HepG2 (cell line): ENCODE measurements around the gene KCNT1.

Experiments used
- EZH2 ChIP-seq: conservative IDR thresholded peaks from 2 replicates; pipeline ENCODE4 v1.6.1; 2012; ENCODE audit warnings: mild to moderate bottlenecking, low read depth, low read length, moderate library complexity
- FOXJ3 ChIP-seq: sonication (generic); formaldehyde crosslinking; IDR thresholded peaks from 2 replicates; pipeline ENCODE4 v1.4.0; 2020; ENCODE audit warnings: missing genetic modification reagents, mild to moderate bottlenecking, borderline replicate concordance
- IRF2 ChIP-seq: IDR thresholded peaks from 2 replicates; pipeline ENCODE4 v1.6.1; 2018; ENCODE audit warnings: missing genetic modification reagents, missing compliant biosample characterization
- POLR2A ChIP-seq, 2 experiments: IDR thresholded peaks; 2 replicates each; pipeline ENCODE4 v1.6.1; 2011; ENCODE audit warnings: low read depth in 2 of 2, low read length in 2 of 2, mild to moderate bottlenecking in 1 of 2, moderate library complexity in 1 of 2; ENCODE audit not compliant: insufficient read depth in 1 of 2
- SMC3 ChIP-seq: IDR thresholded peaks from 2 replicates; pipeline ENCODE4 v1.6.1; 2011; ENCODE audit warnings: low read length, improper control_type of control experiment
- TF ChIP-seq, protein P1 (sequence below): sonication (generic); formaldehyde crosslinking; IDR thresholded peaks from 2 replicates; pipeline ENCODE4 v1.8.1; 2023; ENCODE audit warnings: missing genetic modification reagents, inconsistent platforms, borderline replicate concordance
- TF ChIP-seq, protein P2 (sequence below): IDR thresholded peaks from 2 replicates; pipeline ENCODE4 v1.6.1; 2012; ENCODE audit warnings: low read depth, low read length, improper control_type of control experiment
- TF ChIP-seq, protein P3 (sequence below): sonication (generic); formaldehyde crosslinking; IDR thresholded peaks from 2 replicates; pipeline ENCODE4 v1.5.0; 2020; ENCODE audit warnings: mild to moderate bottlenecking, missing genetic modification reagents, moderate library complexity
- TF ChIP-seq, protein P4 (sequence below): sonication (generic); formaldehyde crosslinking; conservative IDR thresholded peaks from 2 replicates; pipeline ENCODE4 v1.5.0; 2020; ENCODE audit warnings: missing genetic modification reagents

DNA sequence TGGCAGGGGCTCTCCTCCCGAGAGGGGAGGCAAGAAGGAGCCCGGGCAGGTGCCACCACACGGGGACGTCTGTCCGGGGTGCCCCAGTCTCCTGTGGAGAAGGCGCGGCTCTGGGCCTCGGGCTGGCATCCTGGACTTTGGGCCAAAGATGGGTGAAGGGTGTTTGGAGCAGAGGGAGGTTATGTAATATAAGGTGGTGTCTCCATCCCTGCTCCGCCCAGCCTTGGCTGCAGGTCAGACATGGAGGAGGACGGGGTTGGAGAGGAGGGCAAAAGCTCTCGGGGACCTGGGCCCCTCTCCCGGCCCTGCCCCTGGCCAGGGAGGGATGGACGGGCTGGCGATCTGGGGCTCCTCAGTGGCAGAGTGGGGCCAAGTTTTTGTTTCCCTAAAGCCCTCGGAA, 1.5 kb upstream of the KCNT1 start:
- TF ChIP-seq POLR2A (IDR thresholded peaks at IDR 0.05; ENCODE audit: insufficient read depth in 1 of 2, low read depth in 2 of 2, low read length in 2 of 2) = no peak
- TF ChIP-seq, protein P1, sequence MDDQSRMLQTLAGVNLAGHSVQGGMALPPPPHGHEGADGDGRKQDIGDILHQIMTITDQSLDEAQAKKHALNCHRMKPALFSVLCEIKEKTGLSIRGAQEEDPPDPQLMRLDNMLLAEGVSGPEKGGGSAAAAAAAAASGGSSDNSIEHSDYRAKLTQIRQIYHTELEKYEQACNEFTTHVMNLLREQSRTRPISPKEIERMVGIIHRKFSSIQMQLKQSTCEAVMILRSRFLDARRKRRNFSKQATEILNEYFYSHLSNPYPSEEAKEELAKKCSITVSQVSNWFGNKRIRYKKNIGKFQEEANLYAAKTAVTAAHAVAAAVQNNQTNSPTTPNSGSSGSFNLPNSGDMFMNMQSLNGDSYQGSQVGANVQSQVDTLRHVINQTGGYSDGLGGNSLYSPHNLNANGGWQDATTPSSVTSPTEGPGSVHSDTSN (CRISPR knock-in tag) = no peak
- TF ChIP-seq, protein P2, sequence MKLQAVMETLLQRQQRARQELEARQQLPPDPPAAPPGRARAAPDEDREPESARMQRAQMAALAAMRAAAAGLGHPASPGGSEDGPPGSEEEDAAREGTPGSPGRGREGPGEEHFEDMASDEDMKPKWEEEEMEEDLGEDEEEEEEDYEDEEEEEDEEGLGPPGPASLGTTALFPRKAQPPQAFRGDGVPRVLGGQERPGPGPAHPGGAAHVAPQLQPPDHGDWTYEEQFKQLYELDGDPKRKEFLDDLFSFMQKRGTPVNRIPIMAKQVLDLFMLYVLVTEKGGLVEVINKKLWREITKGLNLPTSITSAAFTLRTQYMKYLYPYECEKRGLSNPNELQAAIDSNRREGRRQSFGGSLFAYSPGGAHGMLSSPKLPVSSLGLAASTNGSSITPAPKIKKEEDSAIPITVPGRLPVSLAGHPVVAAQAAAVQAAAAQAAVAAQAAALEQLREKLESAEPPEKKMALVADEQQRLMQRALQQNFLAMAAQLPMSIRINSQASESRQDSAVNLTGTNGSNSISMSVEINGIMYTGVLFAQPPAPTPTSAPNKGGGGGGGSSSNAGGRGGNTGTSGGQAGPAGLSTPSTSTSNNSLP = no peak
- TF ChIP-seq, protein P3, sequence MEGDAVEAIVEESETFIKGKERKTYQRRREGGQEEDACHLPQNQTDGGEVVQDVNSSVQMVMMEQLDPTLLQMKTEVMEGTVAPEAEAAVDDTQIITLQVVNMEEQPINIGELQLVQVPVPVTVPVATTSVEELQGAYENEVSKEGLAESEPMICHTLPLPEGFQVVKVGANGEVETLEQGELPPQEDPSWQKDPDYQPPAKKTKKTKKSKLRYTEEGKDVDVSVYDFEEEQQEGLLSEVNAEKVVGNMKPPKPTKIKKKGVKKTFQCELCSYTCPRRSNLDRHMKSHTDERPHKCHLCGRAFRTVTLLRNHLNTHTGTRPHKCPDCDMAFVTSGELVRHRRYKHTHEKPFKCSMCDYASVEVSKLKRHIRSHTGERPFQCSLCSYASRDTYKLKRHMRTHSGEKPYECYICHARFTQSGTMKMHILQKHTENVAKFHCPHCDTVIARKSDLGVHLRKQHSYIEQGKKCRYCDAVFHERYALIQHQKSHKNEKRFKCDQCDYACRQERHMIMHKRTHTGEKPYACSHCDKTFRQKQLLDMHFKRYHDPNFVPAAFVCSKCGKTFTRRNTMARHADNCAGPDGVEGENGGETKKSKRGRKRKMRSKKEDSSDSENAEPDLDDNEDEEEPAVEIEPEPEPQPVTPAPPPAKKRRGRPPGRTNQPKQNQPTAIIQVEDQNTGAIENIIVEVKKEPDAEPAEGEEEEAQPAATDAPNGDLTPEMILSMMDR = no peak
- no peak for TF ChIP-seq EZH2
- TF ChIP-seq, protein P4, sequence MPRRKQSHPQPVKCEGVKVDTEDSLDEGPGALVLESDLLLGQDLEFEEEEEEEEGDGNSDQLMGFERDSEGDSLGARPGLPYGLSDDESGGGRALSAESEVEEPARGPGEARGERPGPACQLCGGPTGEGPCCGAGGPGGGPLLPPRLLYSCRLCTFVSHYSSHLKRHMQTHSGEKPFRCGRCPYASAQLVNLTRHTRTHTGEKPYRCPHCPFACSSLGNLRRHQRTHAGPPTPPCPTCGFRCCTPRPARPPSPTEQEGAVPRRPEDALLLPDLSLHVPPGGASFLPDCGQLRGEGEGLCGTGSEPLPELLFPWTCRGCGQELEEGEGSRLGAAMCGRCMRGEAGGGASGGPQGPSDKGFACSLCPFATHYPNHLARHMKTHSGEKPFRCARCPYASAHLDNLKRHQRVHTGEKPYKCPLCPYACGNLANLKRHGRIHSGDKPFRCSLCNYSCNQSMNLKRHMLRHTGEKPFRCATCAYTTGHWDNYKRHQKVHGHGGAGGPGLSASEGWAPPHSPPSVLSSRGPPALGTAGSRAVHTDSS (CRISPR knock-in tag) = no peak
- TF ChIP-seq IRF2 (CRISPR knock-in tag) = no peak
- no peak for TF ChIP-seq FOXJ3 (CRISPR knock-in tag)
- TF ChIP-seq SMC3 = no peak
